IMR-90 (cell line): ENCODE measurements around the gene ERBB4. TPM values are rescaled to one million over a fixed set of nuclear protein-coding genes. Genes with fewer than 3 reads are reported as not detected.

ENCODE experiments used
- ATAC-seq: fragments of 200-7000 bp; cut with Tn5 transposase; 2 replicates; pipeline ENCODE4 v1.9.1; 2020; ENCODE audit warnings: low read depth, mild to moderate bottlenecking, moderate library complexity
- BruUV-seq: library from RNA; stranded (reverse); fragments of 400-500 nt; replicated peaks from 2 replicates; lab custom pipeline; 2021; lab: Mats Ljungman, UMichigan
- CTCF ChIA-PET: fragments of 300-600 bp; formaldehyde crosslinking; extraction: SDS; loops from one replicate; lab custom pipeline; 2021; ENCODE audit warnings: antibody characterized with exemption; lab: Yijun Ruan, JAX
- POLR2A ChIA-PET: fragments of 300-600 bp; sonication (Branson Sonifier 250); formaldehyde crosslinking; loops from one replicate; lab custom pipeline; 2022; ENCODE audit warnings: antibody characterized with exemption; ENCODE audit not compliant: unreplicated experiment; lab: Charles Lee
- DNase-seq: peaks from one replicate; pipeline ENCODE4 v3.0.0; 2013
- H2AFZ ChIP-seq: replicated peaks from 2 replicates; pipeline ENCODE3; 2013; ENCODE audit warnings: low read length, mild to moderate bottlenecking; ENCODE audit not compliant: poor library complexity
- H2AK5ac ChIP-seq: 2 replicates; pipeline ENCODE4 v1.6.1; 2013; ENCODE audit warnings: low read depth, low read length, inconsistent platforms
- H2AK9ac ChIP-seq: replicated peaks from 2 replicates; pipeline ENCODE3; 2013; ENCODE audit warnings: mild to moderate bottlenecking, low read depth, low read length, moderate library complexity; ENCODE audit not compliant: poor library complexity
- H2BK120ac ChIP-seq: 2 replicates; pipeline ENCODE4 v1.6.1; 2013; ENCODE audit warnings: low read depth, low read length, inconsistent platforms
- H2BK15ac ChIP-seq: 3 replicates; pipeline ENCODE4 v1.6.1; 2013; ENCODE audit warnings: low read depth, low read length, inconsistent platforms
- H2BK20ac ChIP-seq: 2 replicates; pipeline ENCODE4 v1.6.1; 2013; ENCODE audit warnings: low read depth, mild to moderate bottlenecking, inconsistent platforms, low read length, moderate library complexity
- H2BK5ac ChIP-seq: 2 replicates; pipeline ENCODE4 v1.6.1; 2013; ENCODE audit warnings: mild to moderate bottlenecking, low read depth, low read length, inconsistent platforms; ENCODE audit not compliant: poor library complexity, severe bottlenecking
- H3K14ac ChIP-seq: replicated peaks from 2 replicates; pipeline ENCODE4 v1.6.1; 2013; ENCODE audit warnings: low read depth, low read length, inconsistent platforms
- H3K18ac ChIP-seq: 2 replicates; pipeline ENCODE4 v1.6.1; 2013; ENCODE audit warnings: low read depth, low read length, control low read depth
- H3K23ac ChIP-seq: 2 replicates; pipeline ENCODE4 v1.6.1; 2013; ENCODE audit warnings: low read depth, low read length, inconsistent platforms
- H3K27ac ChIP-seq: 2 replicates; pipeline ENCODE4 v1.5.1; 2013; ENCODE audit warnings: mild to moderate bottlenecking, control low read depth, low read length; ENCODE audit not compliant: insufficient read depth
- H3K27me3 ChIP-seq: 2 replicates; pipeline ENCODE4 v1.6.1; 2013; ENCODE audit warnings: low read length; ENCODE audit not compliant: control insufficient read depth, insufficient read depth
- H3K36me3 ChIP-seq: 2 replicates; pipeline ENCODE4 v1.6.1; 2013; ENCODE audit warnings: low read length, mixed read lengths; ENCODE audit not compliant: control insufficient read depth, insufficient read depth
- H3K4ac ChIP-seq: 2 replicates; pipeline ENCODE4 v1.6.1; 2013; ENCODE audit warnings: low read depth, low read length, inconsistent platforms
- H3K4me1 ChIP-seq: 2 replicates; pipeline ENCODE4 v1.6.1; 2013; ENCODE audit warnings: low read length, mixed read lengths; ENCODE audit not compliant: control insufficient read depth, insufficient read depth
- H3K4me2 ChIP-seq: 2 replicates; pipeline ENCODE4 v1.6.1; 2013; ENCODE audit warnings: low read depth, mild to moderate bottlenecking, control low read depth, low read length, moderate library complexity
- H3K4me3 ChIP-seq: 2 replicates; pipeline ENCODE4 v1.5.1; 2013; ENCODE audit warnings: low read depth, mild to moderate bottlenecking, control low read depth, low read length, moderate library complexity; ENCODE audit not compliant: insufficient read depth
- H3K56ac ChIP-seq: 2 replicates; pipeline ENCODE4 v1.6.1; 2013; ENCODE audit warnings: low read length, inconsistent platforms; ENCODE audit not compliant: insufficient read depth; ENCODE audit errors: extremely low read depth
- H3K79me1 ChIP-seq, 2 experiments: 2 replicates each; pipeline ENCODE4 v1.6.1; 2013; ENCODE audit warnings: low read length in 2 of 2, inconsistent platforms in 1 of 2, low read depth in 1 of 2
- H3K9ac ChIP-seq: 2 replicates; pipeline ENCODE4 v1.6.1; 2013; ENCODE audit warnings: low read depth, low read length, control low read depth
- H3K9me1 ChIP-seq: 2 replicates; pipeline ENCODE4 v1.6.1; 2013; ENCODE audit warnings: low read length, inconsistent platforms; ENCODE audit not compliant: insufficient read depth
- H3K9me3 ChIP-seq: 2 replicates; pipeline ENCODE4 v1.6.1; 2013; ENCODE audit warnings: low read length; ENCODE audit not compliant: control insufficient read depth, insufficient read depth
- H4K20me1 ChIP-seq: 2 replicates; pipeline ENCODE4 v1.6.1; 2013; ENCODE audit warnings: low read length, inconsistent platforms; ENCODE audit not compliant: insufficient read depth
- H4K5ac ChIP-seq: 2 replicates; pipeline ENCODE4 v1.6.1; 2013; ENCODE audit warnings: mild to moderate bottlenecking, low read depth, low read length, control low read depth
- H4K8ac ChIP-seq, 2 experiments: 2 replicates each; pipeline ENCODE4 v1.6.1; 2013; ENCODE audit warnings: low read depth in 2 of 2, low read length in 2 of 2, control low read depth in 1 of 2, inconsistent platforms in 1 of 2
- H4K91ac ChIP-seq: 2 replicates; pipeline ENCODE4 v1.6.1; 2013; ENCODE audit warnings: low read depth, low read length, inconsistent platforms; ENCODE audit not compliant: insufficient read depth
- BHLHE40 ChIP-seq: fragments of 150-350 bp; IDR thresholded peaks from 2 replicates; pipeline ENCODE4 v1.6.1; 2016; ENCODE audit warnings: mild to moderate bottlenecking, low read depth, low read length
- CEBPB ChIP-seq: IDR thresholded peaks from 2 replicates; pipeline ENCODE4 v1.6.1; 2012; ENCODE audit warnings: low read depth, low read length, improper control_type of control experiment
- FOS ChIP-seq: fragments of 150-350 bp; IDR thresholded peaks from 2 replicates; pipeline ENCODE4 v1.6.1; 2016; ENCODE audit warnings: low read depth, low read length
- MAFK ChIP-seq: IDR thresholded peaks from 2 replicates; pipeline ENCODE4 v1.6.1; 2012; ENCODE audit warnings: low read depth, low read length, improper control_type of control experiment
- MAZ ChIP-seq: IDR thresholded peaks from 2 replicates; pipeline ENCODE4 v1.6.1; 2012; ENCODE audit warnings: low read depth, mild to moderate bottlenecking, low read length, improper control_type of control experiment, moderate library complexity, borderline replicate concordance
- NFE2L2 ChIP-seq: fragments of 150-350 bp; IDR thresholded peaks from 2 replicates; pipeline ENCODE4 v1.6.1; 2016; ENCODE audit warnings: low read depth, mild to moderate bottlenecking, low read length
- POLR2A ChIP-seq: IDR thresholded peaks from 2 replicates; pipeline ENCODE4 v1.6.1; 2012; ENCODE audit warnings: mild to moderate bottlenecking, low read depth, low read length
- RAD21 ChIP-seq: IDR thresholded peaks from 2 replicates; pipeline ENCODE4 v1.6.1; 2012; ENCODE audit warnings: low read length, improper control_type of control experiment
- RCOR1 ChIP-seq: IDR thresholded peaks from 2 replicates; pipeline ENCODE4 v1.6.1; 2012; ENCODE audit warnings: mild to moderate bottlenecking, low read length, improper control_type of control experiment; ENCODE audit not compliant: insufficient replicate concordance
- SMC3 ChIP-seq: fragments of 150-350 bp; IDR thresholded peaks from 2 replicates; pipeline ENCODE4 v1.6.1; 2016; ENCODE audit warnings: low read depth, mild to moderate bottlenecking, antibody characterized with exemption, low read length, moderate library complexity
- WGBS, 2 experiments: methylation state at CpG; one replicate each; pipeline versions ENCODE4 v1.1.5 to v1.1.7; 2013; ENCODE audit warnings: missing lambda C conversion rate in 2 of 2; ENCODE audit not compliant: insufficient read length in 1 of 2; ENCODE audit errors: extremely low coverage in 2 of 2; 5-methylcytosine and 5-hydroxymethylcytosine counted together
- dilution Hi-C: fragments of 300-500 bp; cut with HindIII; formaldehyde crosslinking; loops from one replicate; pipeline ENCODE4 v1.14.3; 2018; ENCODE audit warnings: low sequenced_read_pairs; ENCODE audit not compliant: unreplicated experiment
- in situ Hi-C: fragments of 300-500 bp; cut with MboI; formaldehyde crosslinking; loops from 3 replicates; pipeline ENCODE4 v1.14.3; 2019; ENCODE audit warnings: low sequenced_read_pairs, inconsistent platforms, mixed read lengths
- intact Hi-C: fragments of 100-400 bp; cut with micrococcal nuclease; formaldehyde crosslinking; loops from 2 replicates; pipeline ENCODE4 v1.10.0; 2022
- polyA plus RNA-seq, 3 experiments: library from polyadenylated mRNA; depleted of rRNA; stranded (reverse); fragments of >200 nt; gene quantifications; 2 replicates each; pipeline ENCODE4 v1.2.3, GENCODE V29; 2012; ENCODE audit warnings: low replicate concordance in 1 of 3
- total RNA-seq: library from RNA; depleted of rRNA; stranded (reverse); fragments of >200 nt; gene quantifications from 2 replicates; pipeline ENCODE4 v1.2.3, GENCODE V29; 2012
- TF ChIP-seq, protein P1 (sequence below): conservative IDR thresholded peaks from 2 replicates; pipeline ENCODE4 v1.5.1; 2012; ENCODE audit warnings: mild to moderate bottlenecking, low read depth, low read length, improper control_type of control experiment
- TF ChIP-seq, protein P2 (sequence below): fragments of 150-350 bp; IDR thresholded peaks from 2 replicates; pipeline ENCODE4 v1.6.1; 2017; ENCODE audit warnings: mild to moderate bottlenecking, antibody characterized with exemption, low read length, low read depth

The ERBB4 gene
- total and polyA plus RNA-seq, 2 of the 4 experiments (the other 2 are of a cell fraction) = not detected

DNA sequence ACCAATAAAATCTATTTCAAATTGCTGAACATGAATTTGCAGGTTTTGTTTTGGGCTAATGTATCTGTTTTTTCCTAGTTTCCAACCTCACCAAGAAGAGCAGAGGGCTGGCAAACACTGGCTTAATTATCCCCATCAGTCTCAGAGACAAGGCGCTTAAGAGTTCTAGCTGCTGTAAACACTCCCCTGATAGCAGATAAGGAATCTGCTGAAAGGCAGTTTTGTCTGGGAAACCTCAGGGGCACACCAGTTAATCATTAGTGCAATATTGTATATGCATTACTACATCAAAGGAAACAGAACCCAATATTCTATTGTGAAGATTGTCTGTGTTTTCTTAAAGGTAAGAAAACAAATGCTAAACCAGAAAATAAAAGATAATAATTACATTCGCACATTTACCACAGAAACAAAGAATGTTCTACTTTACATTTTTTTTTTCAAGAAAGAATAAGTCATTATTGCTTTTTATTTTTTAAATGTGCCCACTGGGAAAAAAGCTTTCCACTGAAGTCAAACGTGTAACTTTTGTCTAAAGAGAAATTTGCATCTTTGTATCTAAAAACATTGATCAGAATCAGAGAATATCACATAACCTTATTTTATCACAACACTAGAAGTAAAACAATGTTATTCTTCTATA, 179.1 kb downstream of the ERBB4 start:
- no peak overlapping the region for H2AFZ ChIP-seq

More for the DNA sequence above, 179.1 kb downstream of the ERBB4 start:
- no TSS peak for BruUV-seq
- no peak overlapping the region for H3K9ac ChIP-seq
- ChIA-PET POLR2A (no interaction called here), CTCF (no interaction called here)
- no CpG with 5 or more reads among the region's 3 CpGs for WGBS, 2 experiments
- no peaks in the 10 kb centered on the region for H3K79me1 ChIP-seq
- H3K9me3 ChIP-seq = no peaks in the 10 kb centered on the region
- no peak overlapping the region for H3K4ac ChIP-seq
- H2BK15ac ChIP-seq = no peak overlapping the region
- no peak overlapping the region for H2BK5ac ChIP-seq
- H2BK120ac ChIP-seq = no peak overlapping the region
- H3K14ac ChIP-seq = no peak overlapping the region
- no peaks in the 10 kb centered on the region for H3K36me3 ChIP-seq
- no peak overlapping the region for H3K4me2 ChIP-seq
- dilution Hi-C loops = no loop called here
- in situ Hi-C loops = no loop called here
- no peak overlapping the region for H2BK20ac ChIP-seq
- H3K18ac ChIP-seq = no peak overlapping the region
- no peak overlapping the region for H2AK5ac ChIP-seq
- DNase-seq = no peak
- no peaks in the 10 kb centered on the region for H4K20me1 ChIP-seq
- H3K56ac ChIP-seq = no peak overlapping the region
- no peak overlapping the region for H3K23ac ChIP-seq
- no peaks in the 10 kb centered on the region for H3K9me1 ChIP-seq
- H3K4me1 ChIP-seq = no peaks in the 10 kb centered on the region
- intact Hi-C loops = loop anchor here (5.0 kb wide), 1 partner anchor 53 kb away; no protein-coding TSS in a partner anchor
- H4K5ac ChIP-seq = no peak overlapping the region
- no peak overlapping the region for H4K91ac ChIP-seq
- ATAC-seq = no peak
- no peak overlapping the region for H2AK9ac ChIP-seq
- no peak for TF ChIP-seq POLR2A
- no peak for TF ChIP-seq FOS
- TF ChIP-seq RCOR1 = no peak
- TF ChIP-seq NFE2L2 = no peak
- no peak for TF ChIP-seq MAFK
- no peak for TF ChIP-seq SMC3
- TF ChIP-seq, protein P1, sequence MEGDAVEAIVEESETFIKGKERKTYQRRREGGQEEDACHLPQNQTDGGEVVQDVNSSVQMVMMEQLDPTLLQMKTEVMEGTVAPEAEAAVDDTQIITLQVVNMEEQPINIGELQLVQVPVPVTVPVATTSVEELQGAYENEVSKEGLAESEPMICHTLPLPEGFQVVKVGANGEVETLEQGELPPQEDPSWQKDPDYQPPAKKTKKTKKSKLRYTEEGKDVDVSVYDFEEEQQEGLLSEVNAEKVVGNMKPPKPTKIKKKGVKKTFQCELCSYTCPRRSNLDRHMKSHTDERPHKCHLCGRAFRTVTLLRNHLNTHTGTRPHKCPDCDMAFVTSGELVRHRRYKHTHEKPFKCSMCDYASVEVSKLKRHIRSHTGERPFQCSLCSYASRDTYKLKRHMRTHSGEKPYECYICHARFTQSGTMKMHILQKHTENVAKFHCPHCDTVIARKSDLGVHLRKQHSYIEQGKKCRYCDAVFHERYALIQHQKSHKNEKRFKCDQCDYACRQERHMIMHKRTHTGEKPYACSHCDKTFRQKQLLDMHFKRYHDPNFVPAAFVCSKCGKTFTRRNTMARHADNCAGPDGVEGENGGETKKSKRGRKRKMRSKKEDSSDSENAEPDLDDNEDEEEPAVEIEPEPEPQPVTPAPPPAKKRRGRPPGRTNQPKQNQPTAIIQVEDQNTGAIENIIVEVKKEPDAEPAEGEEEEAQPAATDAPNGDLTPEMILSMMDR = no peak
- TF ChIP-seq, protein P2, sequence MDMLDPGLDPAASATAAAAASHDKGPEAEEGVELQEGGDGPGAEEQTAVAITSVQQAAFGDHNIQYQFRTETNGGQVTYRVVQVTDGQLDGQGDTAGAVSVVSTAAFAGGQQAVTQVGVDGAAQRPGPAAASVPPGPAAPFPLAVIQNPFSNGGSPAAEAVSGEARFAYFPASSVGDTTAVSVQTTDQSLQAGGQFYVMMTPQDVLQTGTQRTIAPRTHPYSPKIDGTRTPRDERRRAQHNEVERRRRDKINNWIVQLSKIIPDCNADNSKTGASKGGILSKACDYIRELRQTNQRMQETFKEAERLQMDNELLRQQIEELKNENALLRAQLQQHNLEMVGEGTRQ = no peak
- no peak for TF ChIP-seq MAZ
- no peak for TF ChIP-seq BHLHE40
- no peak for TF ChIP-seq RAD21
- TF ChIP-seq CEBPB = no peak
- no peaks in the 10 kb centered on the region for H3K27me3 ChIP-seq
- H3K27ac ChIP-seq = no peak overlapping the region
- no peak overlapping the region for H4K8ac ChIP-seq
- H3K4me3 ChIP-seq = no peak overlapping the region
